GM19240 (cell line): ENCODE results near the gene ADH1A.
"Not testable (repeated sequence)": the region's sequence is repeated elsewhere in the genome, so short reads cannot be mapped to it uniquely, and the experiment has no call there.

Source experiments
- DNase-seq: peaks from one replicate; pipeline ENCODE4 v3.0.0; 2011; ENCODE audit warnings: low spot score; ENCODE audit not compliant: insufficient read length

The ADH1A gene

GRCh38 chr4:99282731-99283130 lies 8.1 kb downstream of the ADH1A start:
- no peak for DNase-seq

DNA sequence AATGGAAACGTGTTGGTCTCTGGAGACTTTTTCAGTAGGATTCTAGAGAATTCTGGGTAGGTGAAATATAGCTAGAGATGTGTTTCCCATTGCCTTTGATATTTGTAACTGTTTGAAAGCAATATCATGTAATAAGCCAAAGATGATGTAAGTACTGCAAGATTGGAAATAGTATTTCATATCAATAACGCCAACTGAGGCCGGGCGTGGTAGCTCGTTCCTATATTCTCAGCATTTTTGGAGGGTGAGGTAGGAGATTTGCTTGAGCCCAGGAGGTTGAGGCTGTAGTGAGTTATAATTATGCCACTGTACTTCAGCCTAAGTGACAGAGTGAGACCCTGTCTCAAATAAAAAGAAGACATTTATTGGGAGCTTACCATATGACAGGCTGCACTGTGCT lies 9.5 kb downstream of the ADH1A start:
- no peak for DNase-seq

DNA sequence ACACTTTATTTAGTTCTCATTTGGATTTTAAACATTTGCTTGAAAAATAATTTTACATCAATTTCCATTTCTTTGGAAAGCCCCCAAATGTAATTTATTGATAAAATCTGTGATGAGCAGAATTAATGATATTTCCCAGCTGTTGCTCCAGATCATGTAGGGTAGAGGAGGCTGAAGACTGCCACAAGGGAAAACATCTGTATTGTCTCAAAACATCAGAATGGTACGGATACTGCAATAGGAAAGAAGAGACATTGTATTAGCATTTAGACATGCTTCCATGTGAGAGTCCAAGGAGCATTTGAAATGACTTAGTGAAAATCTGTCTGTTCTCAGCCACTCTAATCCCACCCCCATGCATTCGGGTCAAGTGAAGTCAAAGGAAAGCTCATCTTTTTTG lies 14.4 kb downstream of the ADH1A start:
- no peak for DNase-seq

DNA sequence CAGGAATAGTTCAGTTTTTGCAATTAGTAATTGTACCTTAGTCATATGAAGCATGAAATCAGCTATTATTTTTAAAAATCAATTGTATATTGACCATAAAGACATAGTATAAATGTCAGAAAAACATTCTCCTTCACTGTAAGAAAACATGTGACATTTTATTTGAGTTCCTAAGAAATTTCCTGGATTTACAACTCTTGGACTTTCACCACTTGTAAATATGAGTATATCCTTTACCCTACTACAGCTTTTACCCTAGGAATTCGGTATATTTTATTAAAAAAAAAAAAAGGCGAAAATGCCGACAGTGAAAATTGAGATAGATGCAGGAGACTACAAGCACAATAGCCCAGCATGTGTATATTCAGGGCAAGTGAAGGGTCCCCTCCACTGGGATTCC lies 14.9 kb downstream of the ADH1A start:
- no peak for DNase-seq

DNA sequence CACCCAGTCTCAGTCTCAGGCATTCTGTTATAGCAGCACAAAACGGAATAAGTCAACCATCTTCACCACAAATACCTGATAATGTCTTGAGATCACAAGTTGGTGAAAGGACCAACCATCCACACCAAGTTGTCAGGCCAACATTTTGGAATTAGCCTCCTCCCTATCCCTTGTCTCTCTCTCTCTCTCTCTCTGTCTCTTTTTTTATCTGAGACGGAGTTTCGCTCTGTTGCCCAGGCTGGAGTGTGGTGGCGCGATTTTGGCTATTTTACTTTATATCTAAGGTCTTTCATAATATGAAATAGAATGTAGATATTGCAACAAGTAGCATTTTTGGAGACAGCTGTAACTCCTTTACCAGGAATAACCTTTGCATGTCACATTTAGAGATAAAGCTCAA lies 15.7 kb downstream of the ADH1A start:
- DNase-seq: no peak

- DNase-seq: no peak
These were observed 17.1 kb downstream of the ADH1A start for GRCh38 chr4:99273704-99274103.

GRCh38 chr4:99264927-99265326 lies 25.9 kb downstream of the ADH1A start:
- no peak for DNase-seq

- no peak for DNase-seq
These were observed 38.0 kb downstream of the ADH1A start for GRCh38 chr4:99252746-99253145.

DNA sequence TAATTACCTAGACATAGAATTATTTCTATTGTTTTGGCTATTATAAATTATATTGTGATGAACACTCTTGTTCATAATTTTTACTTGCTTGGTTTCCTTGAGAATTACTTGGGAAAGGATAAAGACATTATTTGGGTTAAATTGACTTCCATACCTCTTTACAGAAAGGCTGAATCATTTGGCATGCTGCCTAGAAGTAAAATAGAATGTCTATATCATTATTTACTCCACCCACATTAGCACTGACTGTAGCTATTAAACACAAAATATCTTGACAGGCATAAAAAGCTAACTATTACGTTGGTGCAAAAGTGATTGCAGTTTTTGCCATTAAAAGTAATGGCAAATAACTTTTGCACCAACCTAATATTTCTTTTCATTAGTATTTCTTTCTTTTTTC lies 42.1 kb downstream of the ADH1A start:
- DNase-seq: no peak

DNA sequence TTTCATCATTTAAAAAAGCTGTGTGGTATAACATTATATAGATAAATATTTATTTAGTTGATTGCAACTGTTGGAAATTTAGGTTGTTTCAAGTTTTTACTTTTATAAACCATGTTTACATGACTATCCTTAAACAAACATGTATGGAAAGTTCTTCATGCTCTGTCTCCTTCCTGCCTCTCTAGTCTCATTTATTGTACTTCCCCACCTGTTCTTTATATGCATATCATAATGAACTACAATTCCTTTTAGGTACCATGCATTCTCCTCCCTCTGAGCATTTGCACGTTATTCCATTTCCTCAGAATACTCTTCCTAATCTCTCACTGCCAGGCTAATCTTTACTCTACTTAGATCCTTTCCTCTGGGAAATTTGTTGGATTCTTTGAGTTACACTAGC lies 54.8 kb downstream of the ADH1A start:
- no peak for DNase-seq

- DNase-seq: no peak
These were observed 56.3 kb downstream of the ADH1A start for GRCh38 chr4:99234331-99235010.

DNA sequence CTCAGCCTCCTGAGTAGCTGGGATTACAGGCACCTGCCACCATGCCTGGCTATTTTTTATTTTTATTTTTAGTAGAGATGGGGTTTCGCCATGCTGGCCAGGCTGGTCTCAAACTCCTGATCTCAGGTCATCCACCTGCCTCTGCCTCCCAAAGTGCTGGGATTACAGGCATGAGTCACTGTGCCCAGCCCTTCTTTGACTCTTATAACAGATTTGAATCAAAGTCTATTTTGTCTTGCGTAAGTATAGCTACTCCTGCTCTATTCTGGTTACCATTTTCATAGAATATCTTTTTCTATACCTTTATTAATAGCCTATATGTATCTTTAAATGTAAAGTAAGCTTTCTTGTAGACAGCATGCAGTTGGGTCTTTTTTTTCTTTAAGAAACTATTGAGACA lies 57.4 kb downstream of the ADH1A start:
- DNase-seq: not testable (repeated sequence)

DNA sequence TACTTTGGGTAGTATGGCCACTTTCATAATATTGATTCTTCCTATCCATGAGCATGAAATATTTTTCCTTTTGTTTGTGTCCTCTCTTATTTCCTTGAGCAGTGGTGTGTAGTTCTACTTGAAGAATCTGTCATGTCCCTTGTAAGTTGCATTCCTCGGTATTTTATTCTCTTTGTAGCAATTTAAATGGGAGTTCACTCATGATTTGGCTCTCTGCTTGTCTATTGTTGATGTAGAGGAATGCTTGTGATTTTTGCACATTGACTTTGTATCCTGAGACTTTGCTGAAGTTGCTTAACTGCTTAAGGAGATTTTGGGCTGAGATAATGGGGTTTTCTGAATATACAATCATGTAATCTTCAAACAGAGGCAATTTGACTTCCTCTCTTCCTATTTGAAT lies 62.1 kb downstream of the ADH1A start:
- DNase-seq: not testable (repeated sequence)

- DNase-seq: not testable (repeated sequence)
These were observed 63.1 kb downstream of the ADH1A start for GRCh38 chr4:99227646-99228045.
